ENCODE data around the gene RNF151.
A peak's percentile ranks its signal among the peaks of the same experiment; 100 is the strongest.

RNF151 gene

GRCh38 chr16:1968146-1968953 lies 1.7 kb downstream of the RNF151 start:
- Histone ChIP-seq H3K4me3 (no peak overlapping the region), H3K27ac (no peak overlapping the region), H3K36me3 (ENCODE audit: insufficient read depth, low read length) (peaks cover 9% of the 10 kb centered on the region), H3K9me3 (ENCODE audit: low read depth, low read length) (no peaks in the 10 kb centered on the region), H3K9ac (ENCODE audit: insufficient read length) (no peak overlapping the region)
- no peak for DNase-seq (ENCODE audit: low read depth, low spot score)
- TF ChIP-seq FOXP2 (optimal IDR thresholded peaks at IDR 0.05; ENCODE audit: control extremely low read depth, extremely low read length, insufficient read depth) (no peak), EZH2 (IDR thresholded peaks at IDR 0.05) (no peak), POLR2AphosphoS5 (IDR thresholded peaks at IDR 0.05; ENCODE audit: borderline replicate concordance, low read depth, low read length) (no peak)

DNA sequence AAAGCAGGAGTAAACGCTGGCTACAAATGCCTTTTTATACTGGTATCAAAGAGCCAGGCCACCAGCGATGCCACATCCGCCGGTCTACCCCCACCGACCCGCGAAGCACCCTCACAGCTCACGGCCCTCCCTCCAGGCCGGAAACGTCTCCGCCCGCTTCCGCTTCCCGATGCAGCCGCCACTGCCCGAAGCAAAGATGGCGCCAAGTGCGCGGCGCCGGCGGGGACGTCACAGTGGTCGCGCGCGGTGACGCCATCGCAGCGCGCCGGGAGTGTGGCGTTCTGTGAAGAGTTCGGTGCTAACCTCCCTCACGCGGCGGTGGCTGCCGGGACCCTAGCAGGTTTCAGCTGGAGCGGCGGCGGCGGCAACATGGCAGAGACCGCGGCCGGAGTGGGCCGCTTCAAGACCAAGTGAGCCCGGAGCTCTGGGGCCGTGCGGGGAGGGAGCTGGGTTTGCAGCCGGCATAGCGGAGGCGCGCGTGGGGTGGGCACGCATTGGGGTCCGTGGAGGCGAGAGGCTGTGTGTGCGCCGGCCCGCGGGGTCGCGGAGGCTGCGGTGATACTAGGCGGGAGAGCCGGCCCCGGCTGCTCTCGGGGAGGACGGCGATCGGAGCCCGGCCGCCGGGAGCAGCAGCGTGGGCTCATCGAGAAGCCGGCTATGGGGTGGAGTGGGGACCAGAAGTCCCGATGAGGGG lies 5.3 kb downstream of the RNF151 start, which contains the start of gene TBL3:
TSS of gene TBL3 (plus strand) at position 258 of the 694 bp plus-strand sequence. CDS start at position 370, 112 bp downstream.
- Histone ChIP-seq H3K36me3 (ENCODE audit: insufficient read depth, low read length) (peaks cover 23% of the 10 kb centered on the region; the same call in 1 of the 2 replicates), H3K27ac (peak within 1 kb of the TSS; percentile 62; the same call in 1 of the 2 replicates), H3K4me3 (peak within 1 kb of the TSS; percentile 81), H3K9ac (ENCODE audit: insufficient read length) (peak within 1 kb of the TSS; percentile 91), H3K9me3 (ENCODE audit: low read depth, low read length) (no peaks in the 10 kb centered on the region)
- TF ChIP-seq EZH2 (IDR thresholded peaks at IDR 0.05) (no peak), POLR2AphosphoS5 (IDR thresholded peaks at IDR 0.05; ENCODE audit: borderline replicate concordance, low read depth, low read length) (peak; percentile 91), FOXP2 (optimal IDR thresholded peaks at IDR 0.05; ENCODE audit: control extremely low read depth, extremely low read length, insufficient read depth) (peak; percentile 94)
- no peak for DNase-seq (ENCODE audit: low read depth, low spot score)

DNA sequence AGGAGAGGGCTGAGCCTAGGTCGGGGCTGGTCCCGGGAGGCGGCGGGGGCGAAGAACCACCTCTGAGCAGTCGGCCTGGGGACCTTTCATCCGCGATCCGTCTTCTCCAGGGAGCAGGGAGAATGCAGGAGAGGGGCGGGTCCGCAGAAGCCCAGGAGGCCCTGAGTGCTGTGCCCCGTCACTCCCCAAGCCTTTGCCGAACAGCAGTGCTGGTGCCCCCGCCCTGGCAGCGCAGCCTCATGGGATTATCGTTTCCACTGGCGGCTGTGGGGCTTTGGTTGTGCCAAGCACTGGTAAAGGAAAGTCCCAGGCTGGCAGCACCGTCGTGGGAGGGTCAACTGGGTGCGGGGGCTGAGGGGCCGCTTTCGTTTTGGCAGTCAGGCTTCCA lies 5.8 kb downstream of the RNF151 start:
- Histone ChIP-seq H3K4me3 (peak overlapping the region; percentile 81), H3K9me3 (ENCODE audit: low read depth, low read length) (no peaks in the 10 kb centered on the region), H3K36me3 (ENCODE audit: insufficient read depth, low read length) (peaks cover 29% of the 10 kb centered on the region; the same call in 1 of the 2 replicates), H3K27ac (peak overlapping the region; percentile 48; the same call in 1 of the 2 replicates), H3K9ac (ENCODE audit: insufficient read length) (peak overlapping the region; percentile 91)
- no peak for DNase-seq (ENCODE audit: low read depth, low spot score)
- TF ChIP-seq POLR2AphosphoS5 (IDR thresholded peaks at IDR 0.05; ENCODE audit: borderline replicate concordance, low read depth, low read length): no peak
- no peak for TF ChIP-seq EZH2 (IDR thresholded peaks at IDR 0.05)

DNA sequence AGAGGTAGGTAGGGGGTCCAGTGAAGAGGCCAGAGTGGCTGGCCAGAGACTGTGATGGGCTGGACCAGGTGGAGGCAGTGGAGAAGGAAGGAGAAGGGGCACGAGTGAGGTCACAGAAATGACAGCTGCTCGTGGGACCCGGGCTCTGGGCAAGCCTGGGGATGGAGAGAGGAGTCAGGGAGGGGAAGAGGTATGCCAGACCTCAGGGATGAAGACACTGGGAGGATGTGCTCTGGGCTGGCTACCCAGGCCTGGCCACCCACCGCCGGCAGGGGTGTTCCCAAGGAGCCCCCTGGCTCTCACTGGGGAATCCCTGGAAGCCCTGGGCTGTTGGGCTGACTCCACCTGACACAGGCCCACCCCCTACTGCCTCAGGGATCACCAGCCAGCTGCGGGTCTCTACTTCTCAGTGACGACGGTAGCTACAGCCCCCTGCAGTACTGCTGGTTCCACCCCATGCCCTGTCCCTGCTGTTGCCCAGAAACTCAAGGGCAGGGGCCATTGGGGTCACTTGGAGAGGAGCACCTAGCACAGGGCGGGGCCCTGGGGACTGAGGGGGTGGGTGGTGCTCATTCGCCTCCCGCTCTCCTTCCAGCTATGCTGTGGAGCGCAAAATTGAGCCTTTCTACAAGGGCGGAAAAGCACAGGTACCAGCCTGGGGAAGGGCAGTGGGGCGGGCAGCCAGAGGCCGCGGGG lies 7.0 kb downstream of the RNF151 start:
- no peak for TF ChIP-seq POLR2AphosphoS5 (IDR thresholded peaks at IDR 0.05; ENCODE audit: borderline replicate concordance, low read depth, low read length)
- no peak for TF ChIP-seq FOXP2 (optimal IDR thresholded peaks at IDR 0.05; ENCODE audit: control extremely low read depth, extremely low read length, insufficient read depth)
- no peak for TF ChIP-seq EZH2 (IDR thresholded peaks at IDR 0.05)
- Histone ChIP-seq H3K27ac (no peak overlapping the region), H3K9me3 (ENCODE audit: low read depth, low read length) (no peaks in the 10 kb centered on the region), H3K4me3 (no peak overlapping the region), H3K36me3 (ENCODE audit: insufficient read depth, low read length) (peaks cover 36% of the 10 kb centered on the region; the same call in 1 of the 2 replicates), H3K9ac (ENCODE audit: insufficient read length) (no peak overlapping the region)
- DNase-seq (ENCODE audit: low read depth, low spot score): no peak

GRCh38 chr16:1974157-1975070 lies 7.8 kb downstream of the RNF151 start:
- H3K36me3 ChIP-seq (ENCODE audit: insufficient read depth, low read length): peaks cover 37% of the 10 kb centered on the region; the same call in 1 of the 2 replicates

DNA sequence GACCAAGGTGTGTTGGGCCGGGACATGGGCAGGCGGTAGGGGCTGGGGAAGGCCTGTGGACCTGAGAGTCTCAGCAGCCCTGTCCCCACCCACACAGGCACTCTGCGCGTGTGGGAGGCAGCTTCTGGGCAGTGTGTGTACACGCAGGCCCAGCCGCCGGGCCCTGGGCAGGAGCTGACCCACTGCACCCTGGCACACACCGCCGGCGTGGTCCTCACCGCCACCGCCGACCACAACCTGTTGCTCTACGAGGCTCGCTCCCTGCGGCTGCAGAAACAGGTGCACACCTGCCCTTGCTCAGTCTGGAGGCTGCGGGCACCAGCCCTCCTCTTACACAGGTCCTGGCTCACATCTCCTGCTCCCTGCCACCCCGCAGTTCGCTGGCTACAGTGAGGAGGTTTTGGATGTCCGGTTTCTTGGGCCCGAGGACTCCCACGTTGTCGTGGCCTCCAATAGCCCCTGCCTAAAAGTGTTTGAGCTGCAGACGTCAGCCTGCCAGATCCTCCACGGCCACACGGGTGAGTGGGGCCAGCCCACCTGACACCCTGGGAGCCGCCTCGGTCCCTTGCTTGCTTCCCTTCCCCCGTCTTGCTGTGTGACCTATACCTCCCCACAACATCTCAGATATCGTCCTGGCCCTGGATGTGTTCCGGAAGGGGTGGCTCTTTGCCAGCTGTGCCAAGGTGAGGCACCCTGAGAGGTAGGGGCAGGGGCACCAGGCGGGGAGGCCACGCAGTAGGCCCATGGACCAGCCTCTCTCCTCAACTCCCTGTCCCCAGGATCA lies 9.0 kb downstream of the RNF151 start:
- TF ChIP-seq EZH2 (IDR thresholded peaks at IDR 0.05) (no peak), POLR2AphosphoS5 (IDR thresholded peaks at IDR 0.05; ENCODE audit: borderline replicate concordance, low read depth, low read length) (no peak), FOXP2 (optimal IDR thresholded peaks at IDR 0.05; ENCODE audit: control extremely low read depth, extremely low read length, insufficient read depth) (no peak)
- Histone ChIP-seq H3K9me3 (ENCODE audit: low read depth, low read length) (no peaks in the 10 kb centered on the region), H3K9ac (ENCODE audit: insufficient read length) (no peak overlapping the region), H3K36me3 (ENCODE audit: insufficient read depth, low read length) (peaks cover 37% of the 10 kb centered on the region; the same call in 1 of the 2 replicates), H3K4me3 (no peak overlapping the region), H3K27ac (no peak overlapping the region)
- DNase-seq (ENCODE audit: low read depth, low spot score): no peak

More at GRCh38 chr16:1974157-1975070, 7.8 kb downstream of the RNF151 start:
- no peak overlapping the region for H3K4me3 ChIP-seq
- H3K9ac ChIP-seq (ENCODE audit: insufficient read length): no peak overlapping the region
- H3K27ac ChIP-seq: no peak overlapping the region
- H3K9me3 ChIP-seq (ENCODE audit: low read depth, low read length): no peaks in the 10 kb centered on the region
- no peak for TF ChIP-seq POLR2AphosphoS5 (IDR thresholded peaks at IDR 0.05; ENCODE audit: borderline replicate concordance, low read depth, low read length)
- no peak for TF ChIP-seq FOXP2 (optimal IDR thresholded peaks at IDR 0.05; ENCODE audit: control extremely low read depth, extremely low read length, insufficient read depth)
- TF ChIP-seq EZH2 (IDR thresholded peaks at IDR 0.05): no peak
- no peak for DNase-seq (ENCODE audit: low read depth, low spot score)

- TF ChIP-seq POLR2AphosphoS5 (IDR thresholded peaks at IDR 0.05; ENCODE audit: borderline replicate concordance, low read depth, low read length) (no peak), FOXP2 (optimal IDR thresholded peaks at IDR 0.05; ENCODE audit: control extremely low read depth, extremely low read length, insufficient read depth) (no peak), EZH2 (IDR thresholded peaks at IDR 0.05) (no peak)
Observed at GRCh38 chr16:1976216-1976520, 9.5 kb downstream of the RNF151 start.

More at GRCh38 chr16:1976216-1976520, 9.5 kb downstream of the RNF151 start:
- Histone ChIP-seq H3K36me3 (ENCODE audit: insufficient read depth, low read length) (peaks cover 37% of the 10 kb centered on the region; the same call in 1 of the 2 replicates), H3K27ac (no peak overlapping the region), H3K9ac (ENCODE audit: insufficient read length) (no peak overlapping the region), H3K9me3 (ENCODE audit: low read depth, low read length) (no peaks in the 10 kb centered on the region), H3K4me3 (no peak overlapping the region)
- DNase-seq (ENCODE audit: low read depth, low spot score): no peak

Measured in SK-N-MC (cell line).